Measurements from ENCODE around the gene KATNBL1.

Gene KATNBL1

DNA sequence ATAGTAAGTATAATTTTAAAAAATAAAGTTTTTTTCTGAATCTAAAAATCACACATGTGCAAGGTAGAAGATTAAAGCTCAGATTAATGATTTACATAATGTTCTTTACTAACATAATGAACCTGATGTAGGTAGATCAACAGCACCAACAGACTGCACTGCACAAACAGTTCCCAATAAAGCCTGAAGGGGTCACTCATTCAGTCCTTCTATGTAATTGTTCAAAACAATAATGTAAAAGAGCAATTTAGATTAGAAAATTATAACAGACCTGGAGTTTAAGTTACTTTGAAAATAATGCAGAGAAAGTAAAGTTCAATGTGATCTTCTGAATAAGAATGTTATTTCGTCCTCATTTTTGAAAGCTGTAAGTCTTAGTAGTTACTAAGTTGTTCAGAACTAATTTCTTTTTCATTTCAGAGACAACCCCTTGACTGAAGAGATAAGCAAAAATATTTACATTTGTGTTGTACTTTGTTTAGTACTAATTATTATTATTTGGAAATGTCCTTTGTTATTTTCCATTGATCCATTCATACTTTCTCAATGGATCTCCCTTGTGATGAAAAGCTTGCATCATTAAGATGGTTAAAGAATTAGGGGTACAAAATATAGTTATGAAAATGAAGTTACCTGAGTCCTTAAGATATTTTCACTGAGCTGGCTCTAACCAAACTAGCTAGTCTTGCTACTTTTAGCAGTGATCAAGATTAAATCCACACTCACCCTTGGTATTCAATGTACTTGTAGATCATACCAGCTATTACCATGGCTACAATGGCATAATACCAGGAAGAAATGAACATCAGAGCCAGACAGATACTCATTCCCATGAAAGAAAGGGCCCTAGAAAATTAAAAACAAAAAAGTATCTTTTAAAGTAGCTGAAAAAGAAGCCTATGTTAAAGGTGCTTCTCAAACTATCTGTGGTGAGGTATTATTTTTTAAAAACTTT lies 31.8 kb upstream of the KATNBL1 start:
- Histone ChIP-seq H3K9ac (no peak overlapping the region), H3K79me2 (ENCODE audit: insufficient read depth, low read depth) (no peaks in the 10 kb centered on the region)
- TF ChIP-seq, protein P1, sequence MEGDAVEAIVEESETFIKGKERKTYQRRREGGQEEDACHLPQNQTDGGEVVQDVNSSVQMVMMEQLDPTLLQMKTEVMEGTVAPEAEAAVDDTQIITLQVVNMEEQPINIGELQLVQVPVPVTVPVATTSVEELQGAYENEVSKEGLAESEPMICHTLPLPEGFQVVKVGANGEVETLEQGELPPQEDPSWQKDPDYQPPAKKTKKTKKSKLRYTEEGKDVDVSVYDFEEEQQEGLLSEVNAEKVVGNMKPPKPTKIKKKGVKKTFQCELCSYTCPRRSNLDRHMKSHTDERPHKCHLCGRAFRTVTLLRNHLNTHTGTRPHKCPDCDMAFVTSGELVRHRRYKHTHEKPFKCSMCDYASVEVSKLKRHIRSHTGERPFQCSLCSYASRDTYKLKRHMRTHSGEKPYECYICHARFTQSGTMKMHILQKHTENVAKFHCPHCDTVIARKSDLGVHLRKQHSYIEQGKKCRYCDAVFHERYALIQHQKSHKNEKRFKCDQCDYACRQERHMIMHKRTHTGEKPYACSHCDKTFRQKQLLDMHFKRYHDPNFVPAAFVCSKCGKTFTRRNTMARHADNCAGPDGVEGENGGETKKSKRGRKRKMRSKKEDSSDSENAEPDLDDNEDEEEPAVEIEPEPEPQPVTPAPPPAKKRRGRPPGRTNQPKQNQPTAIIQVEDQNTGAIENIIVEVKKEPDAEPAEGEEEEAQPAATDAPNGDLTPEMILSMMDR (conservative IDR thresholded peaks at IDR 0.05; ENCODE audit: low read depth, low read length) = peak; percentile 67; the same call in 1 of the 2 replicates

DNA sequence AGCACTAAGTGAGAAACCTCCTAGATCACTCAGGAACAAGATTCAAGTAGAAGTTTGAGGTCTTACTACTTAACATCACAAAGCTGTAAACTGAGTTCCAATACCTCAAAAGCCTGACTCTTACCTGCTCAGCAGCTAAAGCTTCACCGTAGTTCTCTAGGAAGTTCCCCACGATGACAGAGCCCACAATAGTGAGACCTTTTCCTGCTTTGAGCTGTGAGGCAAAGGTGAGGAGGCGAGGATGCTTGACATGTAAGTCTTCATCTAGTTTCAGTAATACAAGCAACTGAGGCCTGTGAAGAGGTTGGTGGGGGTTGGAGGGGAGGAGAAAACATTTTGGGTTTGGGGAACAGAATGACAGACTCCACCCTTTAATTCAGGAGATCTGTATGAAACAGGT lies 30.6 kb upstream of the KATNBL1 start:
- no peaks in the 10 kb centered on the region for H3K4me1 ChIP-seq (ENCODE audit: low read depth, poor library complexity, severe bottlenecking)

More for the DNA sequence above, 31.8 kb upstream of the KATNBL1 start:
- Histone ChIP-seq H3K4me1 (ENCODE audit: low read depth, poor library complexity, severe bottlenecking) (no peaks in the 10 kb centered on the region), H3K27me3 (ENCODE audit: insufficient read depth, low read depth) (no peaks in the 10 kb centered on the region), H3K4me2 (no peak overlapping the region), H4K20me1 (ENCODE audit: insufficient read depth) (no peaks in the 10 kb centered on the region), H3K36me3 (ENCODE audit: insufficient read depth) (no peaks in the 10 kb centered on the region), H3K4me3 (IDR thresholded peaks at IDR 0.05; ENCODE audit: insufficient read depth, low read depth, low read length) (no peak overlapping the region), H2AFZ (ENCODE audit: low read depth) (no peak overlapping the region), H3K27ac (no peak overlapping the region)

DNA sequence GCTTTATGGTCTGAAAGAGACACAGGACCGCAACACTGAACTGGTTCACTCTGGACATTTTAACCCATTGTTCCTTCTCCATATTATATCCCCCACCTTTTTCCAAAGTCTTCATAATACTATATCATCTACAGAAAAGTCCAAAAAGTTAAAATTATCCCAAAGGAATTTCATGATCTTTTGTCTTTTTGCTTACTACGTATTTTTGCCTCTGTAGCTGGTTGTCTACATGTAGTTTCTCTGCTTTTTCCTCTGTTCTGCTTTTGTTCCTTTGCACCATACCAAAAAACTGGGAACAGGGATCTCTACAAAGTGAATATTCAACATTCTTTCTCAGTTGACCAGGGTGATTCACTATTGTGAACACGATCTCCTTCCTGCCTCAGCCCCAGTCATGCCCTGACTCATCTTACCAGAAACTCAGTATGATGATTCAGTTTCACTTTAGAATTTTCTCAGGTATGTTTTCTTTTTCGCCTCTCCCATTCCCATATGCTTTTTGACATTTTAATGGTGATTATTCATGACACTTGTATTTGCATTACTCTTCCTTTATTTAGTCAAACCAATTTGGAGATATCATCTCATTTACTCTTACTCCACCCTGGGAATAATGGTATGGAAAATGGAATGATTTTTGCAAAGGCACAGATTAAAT lies 29.4 kb upstream of the KATNBL1 start:
- no peaks in the 10 kb centered on the region for H3K79me2 ChIP-seq (ENCODE audit: insufficient read depth, low read depth)
- H3K4me3 ChIP-seq (IDR thresholded peaks at IDR 0.05; ENCODE audit: insufficient read depth, low read depth, low read length) = no peak overlapping the region
- no peaks in the 10 kb centered on the region for H3K4me1 ChIP-seq (ENCODE audit: low read depth, poor library complexity, severe bottlenecking)
- H3K27ac ChIP-seq = no peak overlapping the region
- H3K4me2 ChIP-seq = no peak overlapping the region
- no peaks in the 10 kb centered on the region for H3K27me3 ChIP-seq (ENCODE audit: insufficient read depth, low read depth)
- TF ChIP-seq, protein P1 (conservative IDR thresholded peaks at IDR 0.05; ENCODE audit: low read depth, low read length) = no peak
- H4K20me1 ChIP-seq (ENCODE audit: insufficient read depth) = no peaks in the 10 kb centered on the region
- no peak overlapping the region for H2AFZ ChIP-seq (ENCODE audit: low read depth)
- H3K9ac ChIP-seq = no peak overlapping the region
- H3K36me3 ChIP-seq (ENCODE audit: insufficient read depth) = no peaks in the 10 kb centered on the region

More for the DNA sequence above, 30.6 kb upstream of the KATNBL1 start:
- TF ChIP-seq, protein P1 (conservative IDR thresholded peaks at IDR 0.05; ENCODE audit: low read depth, low read length) = no peak
- no peak overlapping the region for H3K4me2 ChIP-seq
- no peak overlapping the region for H3K4me3 ChIP-seq (IDR thresholded peaks at IDR 0.05; ENCODE audit: insufficient read depth, low read depth, low read length)
- no peak overlapping the region for H2AFZ ChIP-seq (ENCODE audit: low read depth)
- H3K27me3 ChIP-seq (ENCODE audit: insufficient read depth, low read depth) = no peaks in the 10 kb centered on the region
- no peak overlapping the region for H3K9ac ChIP-seq
- no peaks in the 10 kb centered on the region for H3K36me3 ChIP-seq (ENCODE audit: insufficient read depth)
- no peaks in the 10 kb centered on the region for H4K20me1 ChIP-seq (ENCODE audit: insufficient read depth)
- no peak overlapping the region for H3K27ac ChIP-seq
- no peaks in the 10 kb centered on the region for H3K79me2 ChIP-seq (ENCODE audit: insufficient read depth, low read depth)

DNA sequence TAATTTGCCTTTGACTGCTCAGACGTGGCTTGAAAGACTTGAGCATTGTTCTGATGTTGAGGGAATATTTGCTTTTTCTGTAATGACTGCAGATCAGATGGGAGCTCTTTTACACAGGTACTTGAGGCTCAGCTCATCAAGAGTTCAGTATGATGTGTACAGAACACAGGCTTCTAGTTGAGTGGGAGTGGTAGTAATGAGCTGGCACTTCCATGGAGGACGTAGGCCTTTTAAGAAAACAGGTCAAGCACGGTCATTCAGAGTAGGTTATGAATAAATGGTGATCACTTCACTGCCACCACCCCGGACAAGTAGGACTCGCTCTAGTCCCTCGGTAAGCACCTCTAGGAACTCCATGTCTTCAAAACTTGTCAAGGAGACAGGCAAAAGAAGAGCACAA lies 23.7 kb upstream of the KATNBL1 start:
- no peaks in the 10 kb centered on the region for H3K27me3 ChIP-seq (ENCODE audit: insufficient read depth, low read depth)
- H3K36me3 ChIP-seq (ENCODE audit: insufficient read depth) = no peaks in the 10 kb centered on the region
- no peak overlapping the region for H3K9ac ChIP-seq
- no peak overlapping the region for H3K4me2 ChIP-seq
- no peaks in the 10 kb centered on the region for H3K4me1 ChIP-seq (ENCODE audit: low read depth, poor library complexity, severe bottlenecking)
- no peak overlapping the region for H2AFZ ChIP-seq (ENCODE audit: low read depth)
- H3K27ac ChIP-seq = no peak overlapping the region
- TF ChIP-seq, protein P1 (conservative IDR thresholded peaks at IDR 0.05; ENCODE audit: low read depth, low read length) = no peak
- no peaks in the 10 kb centered on the region for H3K79me2 ChIP-seq (ENCODE audit: insufficient read depth, low read depth)
- no peaks in the 10 kb centered on the region for H4K20me1 ChIP-seq (ENCODE audit: insufficient read depth)
- no peak overlapping the region for H3K4me3 ChIP-seq (IDR thresholded peaks at IDR 0.05; ENCODE audit: insufficient read depth, low read depth, low read length)
